WTC11 (cell line): Measurements from ENCODE around the gene MRTFA.

ENCODE experiments used
- CBFB ChIP-seq: sonication (generic); formaldehyde crosslinking; IDR thresholded peaks from 2 replicates; pipeline ENCODE4 v1.8.1; 2022; ENCODE audit warnings: mild to moderate bottlenecking, low read depth, missing genetic modification reagents
- CREM ChIP-seq: sonication (generic); formaldehyde crosslinking; IDR thresholded peaks from 2 replicates; pipeline ENCODE4 v1.8.1; 2022; ENCODE audit warnings: mild to moderate bottlenecking, missing genetic modification reagents, moderate library complexity
- CTCF ChIP-seq: fragments of 200-600 bp; IDR thresholded peaks from 2 replicates; pipeline ENCODE4 v1.8.0; 2022; ENCODE audit warnings: antibody characterized with exemption
- FOXJ3 ChIP-seq: sonication (generic); formaldehyde crosslinking; IDR thresholded peaks from 2 replicates; pipeline ENCODE4 v1.9.0; 2021; ENCODE audit warnings: missing genetic modification reagents, mild to moderate bottlenecking, borderline replicate concordance
- NR3C1 ChIP-seq: sonication (generic); formaldehyde crosslinking; conservative IDR thresholded peaks from 2 replicates; pipeline ENCODE4 v1.8.1; 2023; ENCODE audit warnings: low read depth, mild to moderate bottlenecking, missing genetic modification reagents
- SP1 ChIP-seq: sonication (generic); formaldehyde crosslinking; conservative IDR thresholded peaks from 2 replicates; pipeline ENCODE4 v1.8.1; 2022; ENCODE audit warnings: missing genetic modification reagents
- TEAD4 ChIP-seq: sonication (generic); formaldehyde crosslinking; IDR thresholded peaks from 2 replicates; pipeline ENCODE4 v1.8.0; 2022; ENCODE audit warnings: mild to moderate bottlenecking, missing genetic modification reagents
- USF1 ChIP-seq: sonication (generic); formaldehyde crosslinking; IDR thresholded peaks from 2 replicates; pipeline ENCODE4 v1.8.0; 2022; ENCODE audit warnings: mild to moderate bottlenecking, missing genetic modification reagents
- ZNF138 ChIP-seq: sonication (generic); formaldehyde crosslinking; conservative IDR thresholded peaks from 2 replicates; pipeline ENCODE4 v1.8.1; 2022; ENCODE audit warnings: mild to moderate bottlenecking, moderate library complexity, missing genetic modification reagents
- ZNF425 ChIP-seq: fragments of 250-450 bp; sonication (Bioruptor Pico); conservative IDR thresholded peaks from 2 replicates; pipeline ENCODE4 v1.9.0; 2021; ENCODE audit warnings: mild to moderate bottlenecking
- TF ChIP-seq, protein P1 (sequence below): sonication (generic); formaldehyde crosslinking; IDR thresholded peaks from 2 replicates; pipeline ENCODE4 v1.8.1; 2022; ENCODE audit warnings: missing genetic modification reagents, borderline replicate concordance

DNA sequence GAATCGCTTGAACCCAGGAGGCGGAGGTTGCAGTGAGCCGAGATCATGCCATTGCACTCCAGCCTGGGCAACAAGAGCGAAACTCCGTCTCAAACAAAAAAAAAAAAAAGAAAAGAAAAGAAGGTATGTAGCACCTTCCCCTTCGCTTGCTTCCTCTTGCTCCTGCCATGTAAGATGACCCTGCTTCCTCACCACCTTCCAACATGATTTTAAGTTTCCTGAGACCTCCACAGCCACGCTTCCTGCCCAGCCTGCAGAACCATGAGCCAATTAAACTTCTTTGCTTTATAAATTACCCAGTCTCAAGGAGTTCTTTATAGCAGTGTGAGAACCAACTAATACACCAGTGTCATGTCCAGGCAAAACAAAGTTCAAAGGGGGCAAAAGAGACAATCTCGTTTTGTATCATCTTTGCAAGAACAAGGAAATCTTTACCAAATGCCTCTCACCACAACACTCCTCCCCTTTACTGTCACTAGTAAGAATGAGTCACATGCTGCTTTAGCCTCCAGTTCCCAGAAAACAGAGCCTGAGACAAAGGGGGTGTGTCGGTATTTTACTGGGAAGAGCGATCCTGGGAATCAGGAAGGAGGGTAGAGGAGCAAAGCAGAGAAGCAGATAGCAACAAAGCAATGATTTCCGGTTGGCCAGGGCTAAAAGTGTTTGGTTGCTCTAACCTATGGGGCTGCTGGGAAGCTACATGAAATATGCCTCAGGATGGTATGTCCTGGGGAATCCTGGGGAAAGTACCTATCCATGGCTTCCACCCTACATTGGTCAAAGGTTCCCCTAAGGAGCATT, 32.3 kb upstream of the MRTFA start:
- TF ChIP-seq ZNF138 (CRISPR knock-in tag) (no peak), CREM (no peak), CTCF (no peak), ZNF425 (CRISPR knock-in tag) (no peak), FOXJ3 (CRISPR knock-in tag) (no peak), CBFB (CRISPR knock-in tag) (no peak), SP1 (CRISPR knock-in tag) (no peak), TEAD4 (CRISPR knock-in tag) (no peak), NR3C1 (no peak), USF1 (CRISPR knock-in tag) (no peak)
- TF ChIP-seq, protein P1, sequence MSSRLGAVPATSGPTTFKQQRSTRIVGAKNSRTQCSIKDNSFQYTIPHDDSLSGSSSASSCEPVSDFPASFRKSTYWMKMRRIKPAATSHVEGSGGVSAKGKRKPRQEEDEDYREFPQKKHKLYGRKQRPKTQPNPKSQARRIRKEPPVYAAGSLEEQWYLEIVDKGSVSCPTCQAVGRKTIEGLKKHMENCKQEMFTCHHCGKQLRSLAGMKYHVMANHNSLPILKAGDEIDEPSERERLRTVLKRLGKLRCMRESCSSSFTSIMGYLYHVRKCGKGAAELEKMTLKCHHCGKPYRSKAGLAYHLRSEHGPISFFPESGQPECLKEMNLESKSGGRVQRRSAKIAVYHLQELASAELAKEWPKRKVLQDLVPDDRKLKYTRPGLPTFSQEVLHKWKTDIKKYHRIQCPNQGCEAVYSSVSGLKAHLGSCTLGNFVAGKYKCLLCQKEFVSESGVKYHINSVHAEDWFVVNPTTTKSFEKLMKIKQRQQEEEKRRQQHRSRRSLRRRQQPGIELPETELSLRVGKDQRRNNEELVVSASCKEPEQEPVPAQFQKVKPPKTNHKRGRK (CRISPR knock-in tag): no peak
